ENCODE measurements around the gene CYS1.

The CYS1 gene

DNA sequence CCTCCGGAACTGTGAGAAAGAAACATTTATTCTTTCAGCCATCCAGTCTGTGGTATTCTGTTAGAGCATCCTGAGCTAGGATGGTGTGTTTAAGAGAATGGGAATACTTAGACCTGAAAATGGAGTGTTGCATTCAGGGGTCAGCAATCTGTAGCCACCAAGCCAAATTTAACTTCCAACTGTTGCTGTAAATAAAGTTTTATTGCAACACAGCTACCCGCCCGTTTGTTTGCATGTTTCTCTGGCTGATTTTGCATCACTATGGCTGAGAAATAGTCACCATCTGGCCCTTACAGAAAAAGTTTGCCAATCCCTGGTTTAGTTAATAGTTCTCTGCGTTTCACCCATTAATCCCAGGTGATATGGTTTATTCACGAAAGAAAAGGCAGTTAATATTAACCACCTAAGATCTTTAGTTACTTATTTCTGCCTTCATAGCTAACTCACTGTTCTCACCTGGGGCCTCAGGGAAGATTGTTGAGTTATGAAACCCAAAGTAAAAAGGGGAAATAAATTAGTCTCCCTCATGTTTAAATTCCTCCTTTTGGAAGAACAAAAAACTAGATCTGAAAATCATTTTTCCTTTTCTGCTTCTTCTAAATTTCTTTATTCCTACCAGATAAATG is 9.5 kb upstream of the CYS1 start:
- Histone ChIP-seq H2AFZ (no peak overlapping the region), H3K9ac (no peak overlapping the region), H3K27me3 (ENCODE audit: control insufficient read depth, insufficient read depth, low read length) (no peaks in the 10 kb centered on the region), H3K79me2 (no peaks in the 10 kb centered on the region), H3K27ac (no peak overlapping the region), H3K4me2 (ENCODE audit: low read length) (no peak overlapping the region), H3K9me3 (ENCODE audit: control insufficient read depth, low read length) (no peaks in the 10 kb centered on the region), H3K4me3 (ENCODE audit: low read depth, low read length) (no peak overlapping the region), H3K4me1 (no peaks in the 10 kb centered on the region), H3K36me3 (ENCODE audit: control insufficient read depth, insufficient read depth, low read length) (no peaks in the 10 kb centered on the region)
- TF ChIP-seq, protein P1, sequence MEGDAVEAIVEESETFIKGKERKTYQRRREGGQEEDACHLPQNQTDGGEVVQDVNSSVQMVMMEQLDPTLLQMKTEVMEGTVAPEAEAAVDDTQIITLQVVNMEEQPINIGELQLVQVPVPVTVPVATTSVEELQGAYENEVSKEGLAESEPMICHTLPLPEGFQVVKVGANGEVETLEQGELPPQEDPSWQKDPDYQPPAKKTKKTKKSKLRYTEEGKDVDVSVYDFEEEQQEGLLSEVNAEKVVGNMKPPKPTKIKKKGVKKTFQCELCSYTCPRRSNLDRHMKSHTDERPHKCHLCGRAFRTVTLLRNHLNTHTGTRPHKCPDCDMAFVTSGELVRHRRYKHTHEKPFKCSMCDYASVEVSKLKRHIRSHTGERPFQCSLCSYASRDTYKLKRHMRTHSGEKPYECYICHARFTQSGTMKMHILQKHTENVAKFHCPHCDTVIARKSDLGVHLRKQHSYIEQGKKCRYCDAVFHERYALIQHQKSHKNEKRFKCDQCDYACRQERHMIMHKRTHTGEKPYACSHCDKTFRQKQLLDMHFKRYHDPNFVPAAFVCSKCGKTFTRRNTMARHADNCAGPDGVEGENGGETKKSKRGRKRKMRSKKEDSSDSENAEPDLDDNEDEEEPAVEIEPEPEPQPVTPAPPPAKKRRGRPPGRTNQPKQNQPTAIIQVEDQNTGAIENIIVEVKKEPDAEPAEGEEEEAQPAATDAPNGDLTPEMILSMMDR (IDR thresholded peaks at IDR 0.05) = no peak

- Histone ChIP-seq H3K27ac (no peak overlapping the region), H3K36me3 (ENCODE audit: control insufficient read depth, insufficient read depth, low read length) (no peaks in the 10 kb centered on the region), H3K9me3 (ENCODE audit: control insufficient read depth, low read length) (no peaks in the 10 kb centered on the region), H3K9ac (no peak overlapping the region), H3K27me3 (ENCODE audit: control insufficient read depth, insufficient read depth, low read length) (peaks cover 2% of the 10 kb centered on the region), H2AFZ (no peak overlapping the region), H3K4me1 (no peaks in the 10 kb centered on the region), H3K79me2 (no peaks in the 10 kb centered on the region), H3K4me2 (ENCODE audit: low read length) (no peak overlapping the region), H3K4me3 (ENCODE audit: low read depth, low read length) (no peak overlapping the region)
- TF ChIP-seq, protein P1 (IDR thresholded peaks at IDR 0.05) = no peak
Observed at GRCh38 chr2:10087360-10087759, 7.1 kb upstream of the CYS1 start.

GRCh38 chr2:10086950-10087349 is 6.7 kb upstream of the CYS1 start:
- Histone ChIP-seq H3K27me3 (ENCODE audit: control insufficient read depth, insufficient read depth, low read length) (peaks cover 2% of the 10 kb centered on the region), H3K9ac (no peak overlapping the region), H3K79me2 (no peaks in the 10 kb centered on the region), H3K36me3 (ENCODE audit: control insufficient read depth, insufficient read depth, low read length) (no peaks in the 10 kb centered on the region), H3K27ac (no peak overlapping the region), H3K4me2 (ENCODE audit: low read length) (no peak overlapping the region), H2AFZ (no peak overlapping the region), H3K9me3 (ENCODE audit: control insufficient read depth, low read length) (no peaks in the 10 kb centered on the region), H3K4me3 (ENCODE audit: low read depth, low read length) (no peak overlapping the region), H3K4me1 (no peaks in the 10 kb centered on the region)
- TF ChIP-seq, protein P1 (IDR thresholded peaks at IDR 0.05) = no peak

DNA sequence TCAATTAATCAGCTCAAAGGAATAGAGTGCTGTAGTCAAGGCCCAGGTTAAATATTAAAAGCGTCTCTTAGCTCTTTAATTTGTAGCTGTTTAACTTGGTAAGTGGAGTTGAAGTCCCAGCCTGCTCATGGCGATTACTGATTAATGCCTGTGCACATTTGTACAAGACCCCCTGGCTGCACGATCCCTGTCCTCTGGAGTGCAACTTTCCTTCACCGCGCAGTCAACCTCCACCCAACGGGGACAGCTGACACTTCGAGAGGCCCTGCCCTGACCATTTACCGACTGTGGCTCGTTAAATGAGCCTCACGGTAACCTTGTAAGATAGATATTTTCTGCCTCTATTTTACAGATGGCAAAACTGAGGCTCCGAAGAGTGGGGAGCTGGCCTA is 5.5 kb upstream of the CYS1 start:
- Histone ChIP-seq H3K4me2 (ENCODE audit: low read length) (no peak overlapping the region), H3K27me3 (ENCODE audit: control insufficient read depth, insufficient read depth, low read length) (peaks cover 2% of the 10 kb centered on the region), H2AFZ (no peak overlapping the region), H3K4me3 (ENCODE audit: low read depth, low read length) (no peak overlapping the region), H3K79me2 (no peaks in the 10 kb centered on the region), H3K27ac (no peak overlapping the region), H3K9ac (no peak overlapping the region), H3K4me1 (no peaks in the 10 kb centered on the region), H3K36me3 (ENCODE audit: control insufficient read depth, insufficient read depth, low read length) (no peaks in the 10 kb centered on the region), H3K9me3 (ENCODE audit: control insufficient read depth, low read length) (no peaks in the 10 kb centered on the region)
- TF ChIP-seq, protein P1 (IDR thresholded peaks at IDR 0.05) = no peak

DNA sequence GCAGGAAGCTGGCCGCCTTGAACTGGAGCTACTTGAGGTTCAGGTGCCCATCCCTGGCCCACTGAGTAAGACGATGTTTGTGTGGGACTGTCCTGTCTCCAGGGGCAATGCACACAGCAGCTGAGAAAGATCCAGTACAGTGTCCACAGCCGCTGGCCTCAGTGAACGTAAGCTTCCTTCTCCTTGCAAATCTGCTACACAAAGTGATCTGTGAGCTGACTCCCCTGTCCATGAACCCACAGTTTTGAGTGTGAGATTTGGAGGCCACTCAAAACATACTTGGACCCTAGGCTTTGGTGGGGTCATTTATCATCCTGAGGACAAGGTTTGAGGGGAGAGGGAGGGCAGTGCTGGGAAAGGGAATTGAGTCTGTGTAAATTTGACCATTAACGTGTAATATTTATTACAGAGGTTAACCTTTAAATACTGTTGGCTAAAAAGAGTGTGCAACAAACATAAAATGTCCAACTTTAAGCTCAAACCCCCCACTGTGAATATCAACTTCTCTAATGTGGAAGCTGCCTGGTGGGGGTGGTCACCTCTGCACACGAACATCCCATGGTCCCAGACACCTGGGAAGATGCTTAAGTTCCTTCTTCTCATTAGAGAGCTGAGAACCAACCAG is 4.9 kb upstream of the CYS1 start:
- H3K36me3 ChIP-seq (ENCODE audit: control insufficient read depth, insufficient read depth, low read length) = no peaks in the 10 kb centered on the region
- H3K27me3 ChIP-seq (ENCODE audit: control insufficient read depth, insufficient read depth, low read length) = peaks cover 2% of the 10 kb centered on the region
- TF ChIP-seq, protein P1 (IDR thresholded peaks at IDR 0.05) = no peak

More for the DNA sequence above, 4.9 kb upstream of the CYS1 start:
- Histone ChIP-seq H2AFZ (no peak overlapping the region), H3K4me3 (ENCODE audit: low read depth, low read length) (no peak overlapping the region), H3K79me2 (no peaks in the 10 kb centered on the region), H3K4me1 (no peaks in the 10 kb centered on the region), H3K4me2 (ENCODE audit: low read length) (no peak overlapping the region), H3K27ac (no peak overlapping the region), H3K9me3 (ENCODE audit: control insufficient read depth, low read length) (no peaks in the 10 kb centered on the region), H3K9ac (no peak overlapping the region)

Measured in parathyroid adenoma (tissue), 2 donors.